IMR-90 (cell line): ENCODE results near the gene ARHGAP8.

Experiments
- RAD21 ChIP-seq: IDR thresholded peaks from 2 replicates; pipeline ENCODE4 v1.6.1; 2012; ENCODE audit warnings: low read length, improper control_type of control experiment
- RFX5 ChIP-seq: IDR thresholded peaks from 2 replicates; pipeline ENCODE4 v1.8.0; 2012; ENCODE audit warnings: low read depth, mild to moderate bottlenecking, low read length, moderate library complexity
- TF ChIP-seq, protein P1 (sequence below): conservative IDR thresholded peaks from 2 replicates; pipeline ENCODE4 v1.5.1; 2012; ENCODE audit warnings: mild to moderate bottlenecking, low read depth, low read length, improper control_type of control experiment

DNA sequence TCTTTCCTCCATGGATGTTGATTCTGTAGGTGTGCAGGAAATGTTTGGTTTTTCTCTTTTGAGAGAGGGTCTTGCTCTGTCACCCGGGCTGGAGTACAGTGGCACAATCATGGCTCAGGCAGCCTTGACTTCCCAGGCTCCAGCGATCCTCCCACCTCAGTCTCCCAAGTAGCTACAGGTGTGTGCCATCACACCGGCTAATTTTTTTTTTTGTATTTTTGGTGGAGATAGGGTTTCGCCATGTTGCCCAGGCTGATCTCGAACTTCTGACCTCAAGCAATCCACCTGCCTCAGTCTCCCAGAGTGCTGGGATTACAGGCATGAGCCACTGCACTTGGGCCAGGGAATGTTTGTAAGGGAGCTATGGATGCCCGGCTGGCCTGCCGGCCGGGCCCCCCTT, 45.9 kb upstream of the ARHGAP8 start:
- TF ChIP-seq RAD21, result no peak
- TF ChIP-seq, protein P1, sequence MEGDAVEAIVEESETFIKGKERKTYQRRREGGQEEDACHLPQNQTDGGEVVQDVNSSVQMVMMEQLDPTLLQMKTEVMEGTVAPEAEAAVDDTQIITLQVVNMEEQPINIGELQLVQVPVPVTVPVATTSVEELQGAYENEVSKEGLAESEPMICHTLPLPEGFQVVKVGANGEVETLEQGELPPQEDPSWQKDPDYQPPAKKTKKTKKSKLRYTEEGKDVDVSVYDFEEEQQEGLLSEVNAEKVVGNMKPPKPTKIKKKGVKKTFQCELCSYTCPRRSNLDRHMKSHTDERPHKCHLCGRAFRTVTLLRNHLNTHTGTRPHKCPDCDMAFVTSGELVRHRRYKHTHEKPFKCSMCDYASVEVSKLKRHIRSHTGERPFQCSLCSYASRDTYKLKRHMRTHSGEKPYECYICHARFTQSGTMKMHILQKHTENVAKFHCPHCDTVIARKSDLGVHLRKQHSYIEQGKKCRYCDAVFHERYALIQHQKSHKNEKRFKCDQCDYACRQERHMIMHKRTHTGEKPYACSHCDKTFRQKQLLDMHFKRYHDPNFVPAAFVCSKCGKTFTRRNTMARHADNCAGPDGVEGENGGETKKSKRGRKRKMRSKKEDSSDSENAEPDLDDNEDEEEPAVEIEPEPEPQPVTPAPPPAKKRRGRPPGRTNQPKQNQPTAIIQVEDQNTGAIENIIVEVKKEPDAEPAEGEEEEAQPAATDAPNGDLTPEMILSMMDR, result no peak
- no peak for TF ChIP-seq RFX5
